Measurements from ENCODE around the gene KCNH2.

Gene KCNH2

DNA sequence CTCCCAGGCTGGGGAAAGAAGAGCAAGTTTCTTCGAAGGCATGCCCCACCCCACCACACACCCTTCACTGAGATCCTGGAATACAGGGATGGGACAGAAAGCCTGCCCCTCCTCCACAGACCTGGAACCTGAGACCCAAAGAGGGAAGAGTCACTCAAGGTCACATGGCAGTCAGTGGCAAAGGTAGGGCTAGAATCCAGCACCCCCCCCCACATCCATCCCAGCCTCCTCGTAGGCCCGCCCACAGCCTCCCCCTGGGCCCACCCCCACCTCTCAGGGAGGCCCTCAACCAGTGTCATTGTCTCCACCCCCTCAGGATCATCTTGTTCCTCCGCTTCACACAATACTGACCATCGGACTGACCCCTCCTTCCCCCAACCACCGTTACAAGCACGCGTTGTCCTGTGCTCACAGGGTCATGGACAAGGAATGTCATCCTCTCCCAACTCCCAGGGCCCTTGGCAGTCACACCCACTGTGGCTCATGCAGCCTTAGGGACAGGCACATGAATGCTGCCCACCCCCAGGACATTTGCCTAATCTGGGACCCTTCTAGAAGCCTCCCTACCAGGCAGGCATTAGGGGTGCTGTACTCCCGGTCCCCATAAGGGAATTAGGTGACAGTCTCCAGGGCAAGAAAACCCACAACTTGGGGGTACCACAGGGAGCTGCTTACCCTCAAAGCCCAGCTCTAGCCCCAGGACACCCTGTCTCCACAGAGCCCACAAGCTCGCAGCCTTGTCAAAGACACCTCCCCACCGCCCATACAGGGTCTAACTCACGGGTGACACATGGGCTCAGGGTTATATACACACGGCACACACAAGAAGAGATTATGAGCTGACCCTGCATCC, 1.4 kb downstream of the KCNH2 start:
- no peak for DNase-seq (ENCODE audit: insufficient read length, low spot score)
- FAIRE-seq, result no peak

GRCh38 chr7:150975536-150976319, 2.4 kb downstream of the KCNH2 start:
- FAIRE-seq (no peak), DNase-seq (ENCODE audit: insufficient read length, low spot score) (no peak)

- FAIRE-seq, result no peak
- no peak for DNase-seq (ENCODE audit: insufficient read length, low spot score)
Measured at GRCh38 chr7:150974468-150975391, 3.4 kb downstream of the KCNH2 start.

GRCh38 chr7:150973571-150974451, 4.3 kb downstream of the KCNH2 start:
- DNase-seq (ENCODE audit: insufficient read length, low spot score) (no peak), FAIRE-seq (no peak)

DNA sequence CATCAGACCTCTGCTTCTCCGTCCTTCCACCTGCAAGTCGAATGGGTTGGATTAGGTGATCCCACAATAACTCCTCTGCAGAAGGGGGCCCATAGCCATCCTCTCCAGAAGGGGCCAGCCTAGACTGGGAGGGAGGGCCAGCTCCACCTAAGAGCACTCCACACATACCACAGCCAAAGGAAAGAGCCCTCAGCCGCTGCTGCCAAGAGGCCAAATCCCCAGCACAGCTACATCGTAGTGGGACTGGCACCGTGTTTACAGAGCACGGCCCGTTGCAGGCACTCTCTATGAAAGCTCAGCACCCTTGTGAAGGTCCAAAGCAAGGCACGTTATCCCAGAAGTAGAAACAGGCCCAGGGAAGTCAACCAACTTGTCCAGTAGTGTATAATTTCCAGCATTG, 5.4 kb downstream of the KCNH2 start:
- no peak for FAIRE-seq
- DNase-seq (ENCODE audit: insufficient read length, low spot score), result no peak

DNA sequence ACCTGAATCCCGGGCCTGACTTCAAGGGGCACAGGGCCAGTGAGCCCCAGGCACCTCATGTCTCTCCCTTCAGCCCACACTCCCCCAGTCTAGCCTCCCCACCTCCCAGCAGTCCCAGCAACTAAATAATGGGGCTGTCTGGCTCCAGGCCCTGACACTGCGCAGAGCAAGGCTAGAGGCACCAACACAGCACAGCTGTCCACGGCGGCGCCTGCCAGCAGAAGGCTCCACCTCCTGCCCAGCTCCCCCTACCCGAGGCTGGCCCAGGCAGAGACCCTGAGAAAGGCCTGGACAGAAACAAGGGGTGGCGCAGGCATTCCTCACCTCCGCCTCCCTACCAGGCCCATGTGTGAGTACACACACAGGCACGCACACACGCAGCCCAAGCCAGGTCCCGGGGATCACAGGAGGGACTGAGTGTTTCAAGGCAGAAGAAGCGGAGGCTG, 6.1 kb downstream of the KCNH2 start:
- FAIRE-seq, result no peak
- DNase-seq (ENCODE audit: insufficient read length, low spot score), result no peak

DNA sequence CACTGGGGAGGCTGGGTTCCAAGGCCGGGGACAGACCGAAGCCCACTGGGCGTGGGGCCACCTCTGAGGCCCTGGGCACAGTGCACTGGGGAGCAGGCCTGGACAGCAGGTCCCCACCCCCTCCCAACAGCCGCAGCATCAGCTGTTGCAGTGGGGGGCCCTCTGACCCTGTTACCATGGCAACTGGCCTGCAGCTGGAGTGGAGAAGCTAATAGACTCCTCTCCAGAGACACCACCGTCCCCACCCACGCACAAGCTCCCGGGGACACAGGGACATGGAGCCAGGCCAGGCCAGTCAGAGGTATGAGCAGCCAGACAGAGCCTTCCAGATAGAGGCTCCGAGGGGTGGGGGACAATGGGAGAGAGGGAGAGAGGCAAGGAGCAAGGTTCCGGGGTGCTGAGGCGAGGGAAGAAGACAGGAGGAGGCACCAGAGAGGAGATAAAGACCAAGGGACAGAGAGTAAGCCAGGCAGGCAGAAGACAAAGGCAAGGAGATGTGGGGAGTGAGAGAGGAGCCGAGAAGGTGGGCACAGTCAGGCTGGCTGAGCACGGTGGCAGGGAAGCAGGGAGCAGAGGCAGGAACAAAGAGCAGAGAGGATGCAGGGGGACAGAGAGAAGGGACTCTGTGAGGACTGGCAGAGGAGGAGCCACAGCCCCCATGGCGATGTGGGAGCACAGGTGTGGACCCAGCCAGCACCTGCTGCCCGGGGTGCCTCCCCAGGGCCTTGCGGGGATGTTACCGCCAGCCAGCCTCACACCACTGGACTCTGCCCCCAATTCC, 6.7 kb downstream of the KCNH2 start:
- FAIRE-seq (no peak), DNase-seq (ENCODE audit: insufficient read length, low spot score) (no peak)

- FAIRE-seq, result no peak
Measured at GRCh38 chr7:150970424-150970823, 7.7 kb downstream of the KCNH2 start.

DNA sequence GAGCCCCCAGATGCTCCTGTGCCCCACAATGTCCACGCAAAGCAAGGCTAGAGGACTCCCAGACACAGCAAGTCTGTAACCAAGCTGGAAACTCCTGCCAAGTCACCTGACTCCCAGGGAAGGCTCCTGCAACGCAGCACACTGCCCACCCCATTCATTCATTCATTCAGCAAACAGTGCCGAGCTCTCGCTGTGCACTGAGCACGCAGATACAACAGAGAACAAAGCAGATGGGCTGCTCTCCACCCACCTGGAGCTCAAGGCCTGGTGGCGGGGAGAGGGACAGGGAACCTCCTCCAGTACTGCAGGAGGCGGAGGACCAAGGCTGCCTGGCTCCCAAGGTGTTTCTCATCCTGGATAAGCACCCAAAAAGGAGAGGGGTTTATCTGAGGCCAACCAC, 8.6 kb downstream of the KCNH2 start:
- DNase-seq (ENCODE audit: insufficient read length, low spot score) (no peak), FAIRE-seq (no peak)

More at GRCh38 chr7:150970424-150970823, 7.7 kb downstream of the KCNH2 start:
- no peak for DNase-seq (ENCODE audit: insufficient read length, low spot score)

DNA sequence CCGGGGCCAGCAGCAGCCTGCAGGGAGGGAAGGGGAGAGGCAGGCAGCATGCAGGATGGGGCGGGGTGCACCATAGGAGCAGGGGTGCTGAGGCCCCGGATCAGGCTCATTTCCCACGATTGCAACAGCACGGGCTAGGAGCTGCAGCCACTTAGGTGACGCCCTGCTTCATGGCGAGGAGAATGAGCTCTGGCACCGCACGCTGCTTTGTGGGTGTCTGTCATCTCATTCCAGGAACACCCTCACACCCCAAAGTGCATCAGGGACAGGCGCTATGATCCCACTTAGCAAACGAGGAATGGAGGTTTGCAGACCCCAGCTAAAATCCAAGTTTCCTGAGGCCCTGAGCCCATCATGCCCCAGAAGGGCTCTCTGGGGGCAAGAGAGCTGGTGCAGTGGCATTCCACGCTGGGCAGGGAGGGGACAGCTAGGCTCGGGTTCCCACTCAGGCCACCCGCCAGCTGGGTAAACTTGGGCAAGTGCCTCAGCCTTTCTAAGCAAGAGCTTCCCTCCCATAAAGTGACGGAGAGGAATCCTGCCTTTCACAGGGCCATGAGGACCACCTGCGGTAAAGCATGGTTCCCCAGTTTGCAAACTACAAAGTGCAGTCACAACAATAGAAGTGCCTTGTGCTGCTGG, 9.3 kb downstream of the KCNH2 start:
- DNase-seq (ENCODE audit: insufficient read length, low spot score) (no peak), FAIRE-seq (no peak)

- FAIRE-seq (no peak), DNase-seq (ENCODE audit: insufficient read length, low spot score) (no peak)
Measured at GRCh38 chr7:150968056-150968733, 9.9 kb downstream of the KCNH2 start.

DNA sequence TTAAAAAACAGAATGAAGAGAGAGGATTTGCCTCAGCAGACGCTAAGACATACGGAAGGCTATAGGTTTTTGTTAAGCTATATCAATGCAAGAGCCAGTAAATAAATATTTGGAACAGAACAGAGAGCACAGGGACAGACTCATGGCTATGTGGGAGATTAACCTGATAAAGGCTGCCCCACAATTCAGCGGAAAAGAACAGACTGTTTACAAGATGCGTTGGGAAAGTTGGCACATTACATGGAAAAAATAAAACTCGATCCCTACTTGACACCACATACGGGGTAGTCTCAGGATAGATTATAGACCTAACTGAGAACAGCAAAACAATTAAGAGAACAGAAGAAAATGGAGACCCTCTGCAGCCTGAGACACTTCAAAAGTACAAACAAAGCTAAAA, 10.8 kb downstream of the KCNH2 start:
- DNase-seq (ENCODE audit: insufficient read length, low spot score) (no peak), FAIRE-seq (no peak)

GRCh38 chr7:150966002-150966401, 12.1 kb downstream of the KCNH2 start:
- DNase-seq (ENCODE audit: insufficient read length, low spot score) (no peak), FAIRE-seq (no peak)

DNA sequence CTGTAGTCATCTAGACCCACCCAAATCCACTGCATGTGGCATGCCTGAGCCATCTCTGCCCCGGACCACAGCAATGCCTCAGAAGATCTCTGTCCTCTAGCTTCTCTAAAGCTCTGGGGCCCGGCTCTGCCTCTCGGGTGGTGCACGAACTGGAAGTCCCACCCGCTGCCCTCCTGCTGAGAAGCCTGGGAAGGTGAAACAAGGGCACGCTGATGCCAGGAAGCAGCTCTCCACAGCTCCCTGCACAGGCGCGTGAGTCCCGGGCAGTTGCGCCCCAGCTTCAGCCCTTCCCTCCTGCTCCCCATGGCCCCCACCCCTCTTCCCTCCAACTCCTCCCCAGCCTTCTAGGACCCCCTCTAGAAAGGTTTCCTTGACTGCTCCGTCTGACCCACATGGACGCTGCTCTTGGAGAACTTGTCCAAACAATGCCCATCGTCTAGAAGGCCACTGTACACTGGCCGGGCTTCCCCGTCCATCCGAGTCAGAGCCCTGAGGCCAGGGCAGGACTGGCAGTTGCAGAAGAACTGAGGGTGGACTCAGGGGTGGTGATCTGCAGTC, 12.8 kb downstream of the KCNH2 start:
- DNase-seq (ENCODE audit: insufficient read length, low spot score), result no peak
- FAIRE-seq, result no peak

GRCh38 chr7:150964593-150965111, 13.5 kb downstream of the KCNH2 start:
- FAIRE-seq (no peak), DNase-seq (ENCODE audit: insufficient read length, low spot score) (no peak)

DNA sequence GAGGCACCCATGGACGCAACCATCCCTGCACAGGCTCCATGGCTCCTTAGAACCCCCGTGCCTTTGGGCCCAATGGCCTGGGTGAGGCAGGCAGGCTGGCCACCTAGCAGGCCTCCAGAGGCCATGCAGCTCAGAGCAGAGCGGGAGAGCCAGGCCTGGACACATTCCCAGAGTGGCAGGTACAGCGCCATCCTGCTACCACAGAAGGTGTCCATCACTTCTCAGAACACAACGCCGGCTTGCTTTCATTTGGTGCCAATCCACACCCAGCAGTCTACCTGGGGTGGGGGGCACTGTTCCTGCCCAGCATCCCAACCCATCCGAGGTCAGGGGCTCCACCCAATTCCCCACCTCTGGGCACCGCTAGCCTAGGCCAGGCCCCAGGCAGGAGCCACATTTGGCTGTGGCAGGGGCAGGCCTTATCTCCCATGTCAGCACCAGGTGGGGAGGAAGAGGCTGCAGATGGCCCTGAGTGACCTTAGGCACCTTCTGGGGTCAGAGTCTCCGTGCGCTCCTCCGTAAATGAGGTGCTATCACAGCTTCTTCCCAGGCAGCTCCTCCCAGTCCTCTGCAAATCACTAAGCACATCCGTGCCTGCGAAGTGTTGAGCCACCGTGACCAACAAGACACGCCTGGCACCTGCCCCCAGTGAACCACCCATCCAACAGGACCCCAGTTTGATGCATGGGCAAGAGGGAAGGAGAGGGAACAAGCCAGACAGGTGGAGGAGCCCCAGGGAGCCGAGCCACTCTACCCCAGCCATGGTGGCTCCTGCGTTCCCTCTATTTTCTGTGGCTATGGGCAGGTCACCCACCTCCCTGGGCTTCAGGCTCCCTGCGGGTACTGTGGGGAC, 14.2 kb downstream of the KCNH2 start:
- FAIRE-seq, result no peak
- no peak for DNase-seq (ENCODE audit: insufficient read length, low spot score)

Measured in HTR-8/SVneo (cell line).